ENCODE data around the gene MX2.

Gene MX2

DNA sequence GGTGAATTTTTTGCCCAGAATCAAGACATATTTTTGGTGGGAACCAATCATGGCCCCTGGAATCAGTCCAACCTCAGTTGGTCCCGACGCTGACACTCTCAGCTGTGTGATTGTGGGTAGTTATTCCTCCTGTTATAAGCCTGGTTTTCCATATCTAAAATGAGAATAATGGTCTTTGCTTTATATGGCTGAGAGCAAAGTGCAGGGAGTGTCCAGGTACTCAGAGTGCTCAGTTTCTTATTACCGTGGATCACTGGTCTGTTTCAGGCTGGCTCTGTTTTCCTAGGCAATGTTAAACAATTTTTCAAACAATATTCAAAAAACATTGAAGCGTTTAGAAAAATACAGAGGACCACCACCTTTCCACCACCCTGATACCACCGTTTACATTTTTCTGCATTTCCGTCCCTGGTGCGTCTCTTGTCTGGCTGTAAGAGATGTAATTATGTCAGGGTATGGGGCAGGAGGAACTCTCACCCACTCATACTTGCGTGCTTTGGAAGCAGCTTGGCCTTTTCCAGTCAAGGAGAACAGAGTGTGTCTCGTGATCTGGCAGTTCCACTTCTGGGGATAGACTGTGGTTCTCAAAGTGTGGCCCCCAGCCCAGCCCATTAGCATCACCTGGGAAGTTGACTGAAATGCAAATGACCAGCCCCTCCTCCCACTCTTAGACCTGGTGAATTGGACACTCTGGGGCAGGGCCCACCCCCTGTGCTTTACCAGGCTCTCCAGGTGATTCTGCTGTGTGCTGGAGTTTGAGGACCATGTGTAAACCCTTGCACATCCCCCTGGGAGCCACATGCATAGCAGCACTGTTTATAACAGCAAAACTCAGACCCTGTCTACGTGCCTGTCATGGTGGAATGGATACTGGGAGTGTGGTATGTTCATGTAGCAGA, 71.0 kb downstream of the MX2 start:
- DNase-seq (ENCODE audit: low spot score) (no peak), FAIRE-seq (no peak)

GRCh38 chr21:41433566-41433965, 71.7 kb downstream of the MX2 start:
- FAIRE-seq (no peak), DNase-seq (ENCODE audit: low spot score) (no peak)

GRCh38 chr21:41435706-41436105, 73.9 kb downstream of the MX2 start:
- DNase-seq (ENCODE audit: low spot score) (no peak), FAIRE-seq (no peak)

DNA sequence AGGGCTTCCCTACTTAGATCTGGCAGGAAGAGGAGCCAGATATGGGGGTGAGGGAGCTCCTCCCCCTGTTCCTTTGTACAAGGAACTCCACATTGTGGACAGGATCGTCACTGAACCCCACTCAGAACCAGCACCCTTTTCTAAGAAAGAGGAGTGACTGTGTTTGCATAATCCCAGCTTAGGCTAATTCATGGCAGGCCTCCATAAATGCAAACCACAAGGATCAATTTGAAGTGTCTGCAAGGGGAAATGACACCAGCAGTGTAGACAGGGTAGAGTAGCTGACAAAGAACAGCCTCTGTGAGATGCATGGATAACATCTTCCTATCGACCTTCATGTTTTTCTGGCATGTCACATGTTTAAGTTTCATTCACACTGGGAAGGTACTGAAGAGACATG, 75.9 kb downstream of the MX2 start:
- FAIRE-seq = no peak
- DNase-seq (ENCODE audit: low spot score) = no peak

GRCh38 chr21:41438425-41439113, 76.7 kb downstream of the MX2 start:
- DNase-seq (ENCODE audit: low spot score) (no peak), FAIRE-seq (no peak)

DNA sequence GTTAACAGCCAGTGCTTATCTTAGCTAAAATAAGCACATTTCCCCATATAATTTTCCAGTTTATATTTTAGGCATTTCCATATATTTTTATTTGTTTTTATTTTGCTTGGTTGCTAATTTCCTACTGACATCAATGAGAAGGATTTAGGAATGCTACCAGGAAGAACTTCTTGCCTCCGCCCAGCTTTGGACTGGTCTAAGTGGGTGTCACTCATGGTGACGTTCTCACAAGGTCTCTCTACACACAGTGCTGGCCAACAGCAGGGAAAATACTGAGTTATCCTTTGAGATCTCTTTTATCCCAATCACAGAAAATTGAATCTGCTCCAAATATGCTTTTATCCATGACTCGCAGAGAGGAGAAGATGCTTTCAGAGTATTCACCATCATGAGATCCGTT, 77.4 kb downstream of the MX2 start:
- DNase-seq (ENCODE audit: low spot score) (no peak), FAIRE-seq (no peak)

DNA sequence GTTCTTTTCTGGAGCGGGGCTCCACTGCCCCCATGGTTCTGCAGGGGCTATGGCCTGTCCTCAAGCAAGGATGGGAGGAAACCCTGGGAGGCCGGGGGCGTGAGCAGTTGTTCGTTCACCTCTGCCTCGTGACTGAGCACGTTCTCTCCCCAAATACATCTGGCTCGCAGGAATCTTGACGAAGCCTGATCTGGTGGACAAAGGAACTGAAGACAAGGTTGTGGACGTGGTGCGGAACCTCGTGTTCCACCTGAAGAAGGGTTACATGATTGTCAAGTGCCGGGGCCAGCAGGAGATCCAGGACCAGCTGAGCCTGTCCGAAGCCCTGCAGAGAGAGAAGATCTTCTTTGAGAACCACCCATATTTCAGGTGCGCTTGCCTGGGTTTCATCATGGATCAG, 79.7 kb downstream of the MX2 start:
- FAIRE-seq = no peak
- no peak for DNase-seq (ENCODE audit: low spot score)

GRCh38 chr21:41442481-41443186, 80.8 kb downstream of the MX2 start:
- DNase-seq (ENCODE audit: low spot score) = no peak
- FAIRE-seq = no peak

- FAIRE-seq (no peak), DNase-seq (ENCODE audit: low spot score) (no peak)
These were observed 81.7 kb downstream of the MX2 start for GRCh38 chr21:41443562-41443961.

DNA sequence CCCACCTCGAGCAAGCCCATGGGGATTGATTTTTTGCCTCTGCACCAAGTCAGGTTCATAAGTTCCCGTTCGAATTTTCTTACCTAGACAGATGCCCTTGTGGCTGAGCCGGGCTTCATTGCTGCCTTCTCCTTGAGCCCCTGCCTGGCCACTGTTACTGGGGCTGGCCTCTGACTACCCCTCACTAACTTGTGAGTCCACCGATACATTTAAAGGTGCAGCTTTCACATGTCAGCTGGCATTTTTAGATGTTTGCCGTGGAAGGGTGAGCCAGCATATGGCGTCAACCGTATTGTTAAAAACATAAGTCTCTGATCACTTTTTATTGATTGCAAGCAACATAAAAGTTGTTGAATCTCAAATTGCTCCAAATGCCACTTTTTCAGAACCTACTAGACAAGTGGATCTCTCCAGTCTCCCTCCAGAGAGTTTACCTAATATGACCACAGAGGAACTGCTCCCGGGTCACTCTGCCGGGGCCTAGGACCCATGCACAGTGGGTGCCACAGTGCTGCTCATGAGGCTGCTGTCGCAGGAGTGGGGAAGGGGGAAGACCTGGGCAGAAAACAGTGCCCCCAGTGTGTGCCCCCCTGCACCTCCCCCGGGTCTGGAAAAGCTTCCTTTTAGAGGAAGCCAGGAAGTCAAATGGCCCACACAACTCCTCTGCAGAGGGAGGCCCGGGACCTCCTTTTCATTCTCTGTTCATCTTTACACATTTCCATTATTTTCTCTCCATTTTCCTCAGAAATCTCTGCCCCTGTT, 83.1 kb downstream of the MX2 start:
- FAIRE-seq (no peak), DNase-seq (ENCODE audit: low spot score) (no peak)

- no peak for FAIRE-seq
- no peak for DNase-seq (ENCODE audit: low spot score)
These were observed 83.6 kb downstream of the MX2 start for GRCh38 chr21:41445465-41445862.

- FAIRE-seq (no peak), DNase-seq (ENCODE audit: low spot score) (peak; percentile 3)
These were observed 84.8 kb downstream of the MX2 start for GRCh38 chr21:41446586-41446985.

- FAIRE-seq = no peak
- DNase-seq (ENCODE audit: low spot score) = no peak
These were observed 85.5 kb downstream of the MX2 start for GRCh38 chr21:41447356-41447755.

DNA sequence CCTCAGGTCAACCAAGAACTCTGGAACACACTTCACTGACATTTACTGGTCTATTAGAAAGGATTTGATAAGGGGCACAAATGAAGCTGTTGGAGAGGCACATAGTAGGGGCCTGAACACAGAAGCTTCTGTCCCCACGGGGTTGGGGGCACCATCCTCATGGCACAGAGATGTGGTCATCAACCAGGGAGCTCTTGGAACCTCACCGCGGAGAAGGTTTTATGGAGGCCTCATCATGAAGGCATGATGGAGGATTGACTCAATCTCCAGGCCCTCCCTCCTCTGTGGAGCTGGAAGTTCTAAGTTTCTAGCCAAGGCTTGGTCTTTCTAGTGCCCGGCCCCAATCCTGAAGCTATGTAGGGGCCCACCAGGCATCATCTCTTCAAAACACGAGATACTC, 87.8 kb downstream of the MX2 start:
- DNase-seq (ENCODE audit: low spot score) = no peak
- no peak for FAIRE-seq

GRCh38 chr21:41451753-41452676, 90.2 kb downstream of the MX2 start:
- DNase-seq (ENCODE audit: low spot score) (no peak), FAIRE-seq (no peak)

DNA sequence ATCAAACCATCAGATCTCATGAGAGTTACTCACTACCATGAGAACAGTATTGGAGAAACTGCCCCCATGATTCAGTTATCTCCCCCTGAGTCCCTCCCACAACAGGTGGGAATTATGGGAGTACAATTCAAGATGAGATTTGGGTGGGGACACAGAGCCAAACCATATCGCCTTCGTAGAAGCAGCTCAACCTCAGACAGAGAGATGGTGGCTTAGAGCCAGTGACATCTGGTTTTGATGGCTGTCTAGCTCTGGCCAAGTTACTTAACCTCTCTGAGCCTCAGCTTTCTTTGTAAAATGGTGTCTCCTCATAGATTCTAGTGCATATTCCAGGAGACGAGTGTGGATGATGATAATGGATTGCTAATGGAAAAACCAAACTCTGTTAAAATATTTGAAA, 91.4 kb downstream of the MX2 start:
- DNase-seq (ENCODE audit: low spot score) (no peak), FAIRE-seq (no peak)

GRCh38 chr21:41453761-41454160, 91.9 kb downstream of the MX2 start:
- FAIRE-seq = no peak
- no peak for DNase-seq (ENCODE audit: low spot score)

DNA sequence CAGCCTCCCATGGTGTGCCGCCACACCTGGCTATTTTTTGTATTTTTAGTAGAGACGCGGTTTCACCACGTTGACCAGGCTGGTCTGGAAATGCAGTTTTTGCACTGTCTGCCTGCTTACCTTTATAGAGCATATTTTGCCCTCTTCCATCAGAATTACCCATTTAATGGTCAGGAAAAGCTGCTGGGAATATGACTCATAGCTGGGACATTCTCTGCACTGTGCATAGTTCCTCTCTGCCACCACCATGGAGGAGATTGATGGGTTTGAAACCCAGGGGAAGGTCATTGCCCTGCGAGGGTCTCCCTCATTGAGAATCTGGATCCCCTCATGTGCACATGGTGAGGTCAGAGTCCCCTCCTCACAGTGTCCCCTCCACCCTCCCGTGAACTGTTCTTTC, 96.3 kb downstream of the MX2 start:
- no peak for FAIRE-seq

GRCh38 chr21:41458559-41458958, 96.7 kb downstream of the MX2 start:
- DNase-seq (ENCODE audit: low spot score) = no peak
- FAIRE-seq = no peak

More for the DNA sequence above, 96.3 kb downstream of the MX2 start:
- DNase-seq (ENCODE audit: low spot score) = no peak

All from urothelium cell line (cell line).